ENCODE results near the gene DHCR24. TPM values are rescaled to one million over a fixed set of nuclear protein-coding genes. Genes with fewer than 3 reads are reported as not detected.

DHCR24 gene
- total RNA-seq, 1 donor from 2014 or later: 168 TPM

GRCh38 chr1:54846716-54847284 lies 40.2 kb downstream of the DHCR24 start:
- H3K4me3 ChIP-seq (ENCODE audit: insufficient read depth, low read depth, low read length): no peak overlapping the region
- no peaks in the 10 kb centered on the region for H3K9me3 Mint-ChIP-seq (ENCODE audit: unreplicated experiment)
- no peak overlapping the region for H3K27ac Mint-ChIP-seq (ENCODE audit: unreplicated experiment)
- H3K79me2 ChIP-seq (ENCODE audit: insufficient read depth, low read length): no peaks in the 10 kb centered on the region
- DNase-seq (ENCODE audit: low read depth): no peak
- H2AFZ ChIP-seq (ENCODE audit: low read depth, low read length): no peak overlapping the region
- no peaks in the 10 kb centered on the region for H3K27me3 Mint-ChIP-seq (ENCODE audit: low read depth, unreplicated experiment)
- H3K4me1 Mint-ChIP-seq (ENCODE audit: low read depth, unreplicated experiment): peaks cover 4% of the 10 kb centered on the region
- H3K36me3 ChIP-seq (ENCODE audit: insufficient read depth, low read length): peaks cover 27% of the 10 kb centered on the region
- peaks cover 6% of the 10 kb centered on the region for H4K20me1 ChIP-seq (ENCODE audit: insufficient read depth, low read length)
- H3K27me3 ChIP-seq (ENCODE audit: insufficient read depth, low read length): no peaks in the 10 kb centered on the region
- H3K9me3 ChIP-seq (ENCODE audit: insufficient read depth, low read depth, low read length): no peaks in the 10 kb centered on the region
- TF ChIP-seq CTCF (IDR thresholded peaks at IDR 0.05; ENCODE audit: insufficient read depth, low read depth, low read length) (no peak), EZH2 (IDR thresholded peaks at IDR 0.05; ENCODE audit: insufficient read depth, low read length) (no peak)
- H3K9ac ChIP-seq (ENCODE audit: low read length): no peak overlapping the region
- no peak overlapping the region for H3K4me3 Mint-ChIP-seq (ENCODE audit: unreplicated experiment)
- H3K27ac ChIP-seq (ENCODE audit: low read depth, low read length): no peak overlapping the region
- FAIRE-seq: no peak
- peaks cover 19% of the 10 kb centered on the region for H3K4me1 ChIP-seq (ENCODE audit: insufficient read depth, low read length)
- no peak overlapping the region for H3K4me2 ChIP-seq (ENCODE audit: low read length)
- peaks cover 38% of the 10 kb centered on the region for H3K36me3 Mint-ChIP-seq (ENCODE audit: low read depth, unreplicated experiment)

DNA sequence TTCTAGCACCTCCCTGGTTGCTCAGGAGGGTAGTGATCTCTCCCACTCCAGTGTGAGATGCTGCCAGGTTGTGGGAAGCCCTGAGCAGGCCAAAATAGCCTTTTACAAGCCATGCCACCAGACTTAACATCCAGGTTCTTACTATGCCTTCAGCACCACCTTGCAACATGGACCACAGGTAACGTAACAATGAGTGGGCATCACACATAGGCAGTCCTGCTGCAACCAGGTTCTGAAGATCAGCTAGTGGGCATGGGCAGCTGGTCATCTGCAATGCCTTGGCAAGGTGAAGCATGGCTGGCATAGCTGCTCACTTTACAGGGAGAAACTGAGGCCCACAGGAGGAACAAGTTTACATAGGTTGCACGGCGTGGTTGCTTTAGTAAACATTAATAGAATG lies 40.7 kb downstream of the DHCR24 start:
- peaks cover 14% of the 10 kb centered on the region for H3K4me1 ChIP-seq (ENCODE audit: insufficient read depth, low read length)
- FAIRE-seq (no peak), DNase-seq (ENCODE audit: low read depth) (no peak)
- H3K9ac ChIP-seq (ENCODE audit: low read length): no peak overlapping the region
- Mint-ChIP-seq H3K27ac (ENCODE audit: unreplicated experiment) (no peak overlapping the region), H3K9me3 (ENCODE audit: unreplicated experiment) (no peaks in the 10 kb centered on the region), H3K4me3 (ENCODE audit: unreplicated experiment) (no peak overlapping the region), H3K27me3 (ENCODE audit: low read depth, unreplicated experiment) (no peaks in the 10 kb centered on the region), H3K4me1 (ENCODE audit: low read depth, unreplicated experiment) (peaks cover 2% of the 10 kb centered on the region), H3K36me3 (ENCODE audit: low read depth, unreplicated experiment) (peaks cover 34% of the 10 kb centered on the region)
- no peaks in the 10 kb centered on the region for H3K9me3 ChIP-seq (ENCODE audit: insufficient read depth, low read depth, low read length)
- no peak overlapping the region for H3K27ac ChIP-seq (ENCODE audit: low read depth, low read length)
- no peaks in the 10 kb centered on the region for H3K79me2 ChIP-seq (ENCODE audit: insufficient read depth, low read length)
- no peak for TF ChIP-seq CTCF (IDR thresholded peaks at IDR 0.05; ENCODE audit: insufficient read depth, low read depth, low read length)
- TF ChIP-seq EZH2 (IDR thresholded peaks at IDR 0.05; ENCODE audit: insufficient read depth, low read length): no peak
- peaks cover 6% of the 10 kb centered on the region for H4K20me1 ChIP-seq (ENCODE audit: insufficient read depth, low read length)
- H3K4me2 ChIP-seq (ENCODE audit: low read length): no peak overlapping the region
- H3K27me3 ChIP-seq (ENCODE audit: insufficient read depth, low read length): no peaks in the 10 kb centered on the region
- H3K4me3 ChIP-seq (ENCODE audit: insufficient read depth, low read depth, low read length): no peak overlapping the region
- H3K36me3 ChIP-seq (ENCODE audit: insufficient read depth, low read length): peaks cover 22% of the 10 kb centered on the region
- H2AFZ ChIP-seq (ENCODE audit: low read depth, low read length): no peak overlapping the region

GRCh38 chr1:54845772-54846171 lies 41.2 kb downstream of the DHCR24 start:
- Histone ChIP-seq H3K27me3 (ENCODE audit: insufficient read depth, low read length) (no peaks in the 10 kb centered on the region), H3K4me1 (ENCODE audit: insufficient read depth, low read length) (peaks cover 9% of the 10 kb centered on the region), H3K27ac (ENCODE audit: low read depth, low read length) (no peak overlapping the region), H4K20me1 (ENCODE audit: insufficient read depth, low read length) (peaks cover 6% of the 10 kb centered on the region), H3K36me3 (ENCODE audit: insufficient read depth, low read length) (peaks cover 21% of the 10 kb centered on the region), H3K4me2 (ENCODE audit: low read length) (no peak overlapping the region), H2AFZ (ENCODE audit: low read depth, low read length) (no peak overlapping the region), H3K4me3 (ENCODE audit: insufficient read depth, low read depth, low read length) (no peak overlapping the region), H3K9ac (ENCODE audit: low read length) (no peak overlapping the region), H3K9me3 (ENCODE audit: insufficient read depth, low read depth, low read length) (no peaks in the 10 kb centered on the region), H3K79me2 (ENCODE audit: insufficient read depth, low read length) (no peaks in the 10 kb centered on the region)
- H3K27ac Mint-ChIP-seq (ENCODE audit: unreplicated experiment): no peak overlapping the region
- no peak overlapping the region for H3K4me3 Mint-ChIP-seq (ENCODE audit: unreplicated experiment)
- FAIRE-seq (no peak), DNase-seq (ENCODE audit: low read depth) (no peak)
- peaks cover 1% of the 10 kb centered on the region for H3K9me3 Mint-ChIP-seq (ENCODE audit: unreplicated experiment)
- H3K36me3 Mint-ChIP-seq (ENCODE audit: low read depth, unreplicated experiment): peaks cover 30% of the 10 kb centered on the region
- TF ChIP-seq CTCF (IDR thresholded peaks at IDR 0.05; ENCODE audit: insufficient read depth, low read depth, low read length) (no peak), EZH2 (IDR thresholded peaks at IDR 0.05; ENCODE audit: insufficient read depth, low read length) (no peak)
- peaks cover 2% of the 10 kb centered on the region for H3K4me1 Mint-ChIP-seq (ENCODE audit: low read depth, unreplicated experiment)
- H3K27me3 Mint-ChIP-seq (ENCODE audit: low read depth, unreplicated experiment): no peaks in the 10 kb centered on the region

Measured in astrocyte (in vitro differentiated cells and primary cell).